NCI-H146 (cell line): ENCODE data around the gene AP5Z1.

Experiments used
- DNase-seq: peaks from one replicate; lab custom pipeline; 2025; lab: John Stamatoyannopoulos, UW

Gene AP5Z1

GRCh38 chr7:4766666-4767519 is 8.5 kb upstream of the AP5Z1 start:
- no peak for DNase-seq

GRCh38 chr7:4768597-4769569 is 6.5 kb upstream of the AP5Z1 start:
- no peak for DNase-seq

GRCh38 chr7:4769761-4770160 is 5.7 kb upstream of the AP5Z1 start:
- peak; percentile 35 for DNase-seq

GRCh38 chr7:4770886-4771285 is 4.5 kb upstream of the AP5Z1 start:
- no peak for DNase-seq

- DNase-seq: no peak
Measured at GRCh38 chr7:4771737-4772136, 3.7 kb upstream of the AP5Z1 start.

- DNase-seq: no peak
Measured at GRCh38 chr7:4772306-4772705, 3.1 kb upstream of the AP5Z1 start.

GRCh38 chr7:4774007-4774406 is 1.4 kb upstream of the AP5Z1 start:
- DNase-seq: no peak

GRCh38 chr7:4774658-4775249 is 669 bp upstream of the AP5Z1 start:
- DNase-seq: peak; percentile 18

GRCh38 chr7:4775848-4776623 is 613 bp downstream of the AP5Z1 start:
- peak; percentile 36 for DNase-seq

GRCh38 chr7:4779118-4779517 is 3.7 kb downstream of the AP5Z1 start:
- no peak for DNase-seq

GRCh38 chr7:4781366-4782069 is 6.1 kb downstream of the AP5Z1 start:
- no peak for DNase-seq

- no peak for DNase-seq
Measured at GRCh38 chr7:4782333-4783291, 7.2 kb downstream of the AP5Z1 start.

GRCh38 chr7:4783292-4783652 is 7.8 kb downstream of the AP5Z1 start:
- DNase-seq: no peak

- no peak for DNase-seq
Measured at GRCh38 chr7:4783762-4784351, 8.4 kb downstream of the AP5Z1 start.

GRCh38 chr7:4784799-4785198 is 9.4 kb downstream of the AP5Z1 start:
- DNase-seq: no peak

GRCh38 chr7:4785371-4785770 is 9.9 kb downstream of the AP5Z1 start:
- DNase-seq: no peak

- no peak for DNase-seq
Measured at GRCh38 chr7:4786015-4786414, 10.6 kb downstream of the AP5Z1 start.

- DNase-seq: no peak
Measured at GRCh38 chr7:4787541-4787940, 12.1 kb downstream of the AP5Z1 start.

GRCh38 chr7:4787947-4788626 is 12.7 kb downstream of the AP5Z1 start:
- DNase-seq: no peak
